ENCODE data around the gene COPRS. TPM values are rescaled to one million over a fixed set of nuclear protein-coding genes. Genes with fewer than 3 reads are reported as not detected.

COPRS gene
- total and polyA plus RNA-seq, 2 of the 4 experiments (the other 2 are of a cell fraction), result 95.3 to 123 TPM

DNA sequence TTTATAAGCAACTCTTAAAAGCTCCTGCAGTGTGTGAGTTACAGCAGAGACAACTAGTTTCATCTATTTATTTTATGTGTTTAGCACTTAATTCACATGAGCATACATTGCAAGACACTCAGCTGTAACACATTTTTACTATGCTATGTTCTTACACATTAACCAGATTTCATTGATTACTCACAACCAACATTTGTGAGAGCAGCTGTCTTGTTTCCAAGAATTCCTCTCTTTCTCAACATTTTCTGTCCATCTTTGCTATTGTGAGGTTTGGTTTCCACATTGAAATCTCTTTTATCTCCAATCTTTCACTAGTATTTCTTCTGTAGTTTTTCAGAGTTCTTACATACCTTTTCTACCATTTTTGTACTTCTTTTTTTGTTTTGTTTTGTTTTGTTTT, 51.2 kb downstream of the COPRS start:
- no peak overlapping the region for H3K4me3 ChIP-seq (ENCODE audit: insufficient read depth, low read depth, low read length)
- intact Hi-C loops (cut with micrococcal nuclease) (no loop called here), dilution Hi-C loops (cut with HindIII; ENCODE audit: low sequenced_read_pairs, unreplicated experiment) (no loop called here), in situ Hi-C loops (cut with MboI; ENCODE audit: low sequenced_read_pairs) (no loop called here)
- DNase-seq (peak; percentile 50), ATAC-seq (ENCODE audit: low read depth) (peak; percentile 27; the same call in 1 of the 2 replicates)
- H3K9me1 ChIP-seq (ENCODE audit: insufficient read depth, low read length), result no peaks in the 10 kb centered on the region
- H4K91ac ChIP-seq (ENCODE audit: insufficient read depth, low read depth, low read length), result no peak overlapping the region
- no peak overlapping the region for H2AFZ ChIP-seq (replicated peaks; ENCODE audit: low read length, poor library complexity)
- TF ChIP-seq RAD21 (IDR thresholded peaks at IDR 0.05; ENCODE audit: low read length) (no peak), NFE2L2 (IDR thresholded peaks at IDR 0.05; ENCODE audit: low read depth, low read length) (no peak), BHLHE40 (IDR thresholded peaks at IDR 0.05; ENCODE audit: low read depth, low read length) (no peak), CHD1 (IDR thresholded peaks at IDR 0.05; ENCODE audit: low read depth, low read length) (no peak), SMC3 (IDR thresholded peaks at IDR 0.05; ENCODE audit: low read depth, low read length) (no peak), FOS (IDR thresholded peaks at IDR 0.05; ENCODE audit: low read depth, low read length) (no peak), MAZ (IDR thresholded peaks at IDR 0.05; ENCODE audit: borderline replicate concordance, low read depth, low read length) (no peak), POLR2A (IDR thresholded peaks at IDR 0.05; ENCODE audit: low read depth, low read length) (no peak), CEBPB (IDR thresholded peaks at IDR 0.05; ENCODE audit: low read depth, low read length) (no peak), MXI1 (IDR thresholded peaks at IDR 0.05; ENCODE audit: borderline replicate concordance, low read depth, low read length) (no peak)
- TF ChIP-seq, protein P1, sequence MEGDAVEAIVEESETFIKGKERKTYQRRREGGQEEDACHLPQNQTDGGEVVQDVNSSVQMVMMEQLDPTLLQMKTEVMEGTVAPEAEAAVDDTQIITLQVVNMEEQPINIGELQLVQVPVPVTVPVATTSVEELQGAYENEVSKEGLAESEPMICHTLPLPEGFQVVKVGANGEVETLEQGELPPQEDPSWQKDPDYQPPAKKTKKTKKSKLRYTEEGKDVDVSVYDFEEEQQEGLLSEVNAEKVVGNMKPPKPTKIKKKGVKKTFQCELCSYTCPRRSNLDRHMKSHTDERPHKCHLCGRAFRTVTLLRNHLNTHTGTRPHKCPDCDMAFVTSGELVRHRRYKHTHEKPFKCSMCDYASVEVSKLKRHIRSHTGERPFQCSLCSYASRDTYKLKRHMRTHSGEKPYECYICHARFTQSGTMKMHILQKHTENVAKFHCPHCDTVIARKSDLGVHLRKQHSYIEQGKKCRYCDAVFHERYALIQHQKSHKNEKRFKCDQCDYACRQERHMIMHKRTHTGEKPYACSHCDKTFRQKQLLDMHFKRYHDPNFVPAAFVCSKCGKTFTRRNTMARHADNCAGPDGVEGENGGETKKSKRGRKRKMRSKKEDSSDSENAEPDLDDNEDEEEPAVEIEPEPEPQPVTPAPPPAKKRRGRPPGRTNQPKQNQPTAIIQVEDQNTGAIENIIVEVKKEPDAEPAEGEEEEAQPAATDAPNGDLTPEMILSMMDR (conservative IDR thresholded peaks at IDR 0.05; ENCODE audit: low read depth, low read length), result no peak
- no peak overlapping the region for H3K4ac ChIP-seq (ENCODE audit: low read depth, low read length)
- no peak overlapping the region for H3K14ac ChIP-seq (replicated peaks; ENCODE audit: low read depth, low read length)
- H2AK5ac ChIP-seq (ENCODE audit: low read depth, low read length), result no peak overlapping the region
- BruUV-seq (replicated peaks), result no TSS peak
- no peak overlapping the region for H2BK15ac ChIP-seq (ENCODE audit: low read depth, low read length)
- no peak overlapping the region for H2BK20ac ChIP-seq (ENCODE audit: low read depth, low read length)
- no peak overlapping the region for H2BK5ac ChIP-seq (ENCODE audit: low read depth, low read length, poor library complexity, severe bottlenecking)
- H3K79me1 ChIP-seq (ENCODE audit: low read depth in 1 of 2, low read length in 2 of 2), result no peaks in the 10 kb centered on the region
- no peaks in the 10 kb centered on the region for H4K20me1 ChIP-seq (ENCODE audit: insufficient read depth, low read length)
- H3K27ac ChIP-seq (ENCODE audit: insufficient read depth, low read length), result no peak overlapping the region
- H3K27me3 ChIP-seq (ENCODE audit: control insufficient read depth, insufficient read depth, low read length), result no peaks in the 10 kb centered on the region
- H3K9ac ChIP-seq (ENCODE audit: low read depth, low read length), result no peak overlapping the region
- no peak overlapping the region for H3K56ac ChIP-seq (ENCODE audit: extremely low read depth, insufficient read depth, low read length)
- H2AK9ac ChIP-seq (replicated peaks; ENCODE audit: low read depth, low read length, poor library complexity), result no peak overlapping the region
- H3K4me1 ChIP-seq (ENCODE audit: control insufficient read depth, insufficient read depth, low read length), result no peaks in the 10 kb centered on the region; the same call in 1 of the 2 replicates
- H2BK120ac ChIP-seq (ENCODE audit: low read depth, low read length), result no peak overlapping the region
- no peak overlapping the region for H4K5ac ChIP-seq (ENCODE audit: low read depth, low read length)
- peaks cover 4% of the 10 kb centered on the region; the same call in 1 of the 2 replicates for H3K9me3 ChIP-seq (ENCODE audit: control insufficient read depth, insufficient read depth, low read length)
- H3K4me2 ChIP-seq (ENCODE audit: low read depth, low read length), result no peak overlapping the region
- no peaks in the 10 kb centered on the region for H3K36me3 ChIP-seq (ENCODE audit: control insufficient read depth, insufficient read depth, low read length)
- no peak overlapping the region for H4K8ac ChIP-seq (ENCODE audit: low read depth in 2 of 2, low read length in 2 of 2)
- no peak overlapping the region for H3K23ac ChIP-seq (ENCODE audit: low read depth, low read length)
- ChIA-PET CTCF (no interaction called here), POLR2A (ENCODE audit: unreplicated experiment) (no interaction called here)
- no peak overlapping the region for H3K18ac ChIP-seq (ENCODE audit: low read depth, low read length)
